GM12873 (cell line): ENCODE data around the gene RPEL1.

Source experiments
- TF ChIP-seq, protein P1 (sequence below): IDR thresholded peaks from 2 replicates; pipeline ENCODE4 v1.5.1; 2012; ENCODE audit warnings: low read depth, mild to moderate bottlenecking, moderate library complexity, low read length, control low read depth; ENCODE audit not compliant: insufficient read depth; ENCODE audit errors: missing control alignments

RPEL1 gene

DNA sequence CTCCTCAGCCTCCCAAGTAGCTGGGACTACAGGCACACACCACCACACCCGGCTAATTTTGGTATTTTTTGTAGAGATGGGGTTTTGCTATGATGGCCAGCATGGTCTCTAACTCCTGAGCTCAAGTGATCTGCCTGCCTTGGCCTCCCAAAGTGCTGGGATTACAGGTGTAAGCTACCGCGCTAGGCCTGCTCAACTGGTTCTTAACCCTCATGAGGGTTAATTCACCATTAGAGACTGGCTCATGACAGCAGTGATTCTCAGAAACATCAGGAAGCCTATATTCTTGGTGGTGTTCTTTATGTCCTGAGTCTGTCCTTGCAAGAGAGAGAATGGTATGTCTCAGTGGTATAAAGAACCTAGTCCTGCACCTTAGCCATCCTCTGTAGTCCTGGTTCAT is 42.2 kb upstream of the RPEL1 start:
- TF ChIP-seq, protein P1, sequence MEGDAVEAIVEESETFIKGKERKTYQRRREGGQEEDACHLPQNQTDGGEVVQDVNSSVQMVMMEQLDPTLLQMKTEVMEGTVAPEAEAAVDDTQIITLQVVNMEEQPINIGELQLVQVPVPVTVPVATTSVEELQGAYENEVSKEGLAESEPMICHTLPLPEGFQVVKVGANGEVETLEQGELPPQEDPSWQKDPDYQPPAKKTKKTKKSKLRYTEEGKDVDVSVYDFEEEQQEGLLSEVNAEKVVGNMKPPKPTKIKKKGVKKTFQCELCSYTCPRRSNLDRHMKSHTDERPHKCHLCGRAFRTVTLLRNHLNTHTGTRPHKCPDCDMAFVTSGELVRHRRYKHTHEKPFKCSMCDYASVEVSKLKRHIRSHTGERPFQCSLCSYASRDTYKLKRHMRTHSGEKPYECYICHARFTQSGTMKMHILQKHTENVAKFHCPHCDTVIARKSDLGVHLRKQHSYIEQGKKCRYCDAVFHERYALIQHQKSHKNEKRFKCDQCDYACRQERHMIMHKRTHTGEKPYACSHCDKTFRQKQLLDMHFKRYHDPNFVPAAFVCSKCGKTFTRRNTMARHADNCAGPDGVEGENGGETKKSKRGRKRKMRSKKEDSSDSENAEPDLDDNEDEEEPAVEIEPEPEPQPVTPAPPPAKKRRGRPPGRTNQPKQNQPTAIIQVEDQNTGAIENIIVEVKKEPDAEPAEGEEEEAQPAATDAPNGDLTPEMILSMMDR = no peak

DNA sequence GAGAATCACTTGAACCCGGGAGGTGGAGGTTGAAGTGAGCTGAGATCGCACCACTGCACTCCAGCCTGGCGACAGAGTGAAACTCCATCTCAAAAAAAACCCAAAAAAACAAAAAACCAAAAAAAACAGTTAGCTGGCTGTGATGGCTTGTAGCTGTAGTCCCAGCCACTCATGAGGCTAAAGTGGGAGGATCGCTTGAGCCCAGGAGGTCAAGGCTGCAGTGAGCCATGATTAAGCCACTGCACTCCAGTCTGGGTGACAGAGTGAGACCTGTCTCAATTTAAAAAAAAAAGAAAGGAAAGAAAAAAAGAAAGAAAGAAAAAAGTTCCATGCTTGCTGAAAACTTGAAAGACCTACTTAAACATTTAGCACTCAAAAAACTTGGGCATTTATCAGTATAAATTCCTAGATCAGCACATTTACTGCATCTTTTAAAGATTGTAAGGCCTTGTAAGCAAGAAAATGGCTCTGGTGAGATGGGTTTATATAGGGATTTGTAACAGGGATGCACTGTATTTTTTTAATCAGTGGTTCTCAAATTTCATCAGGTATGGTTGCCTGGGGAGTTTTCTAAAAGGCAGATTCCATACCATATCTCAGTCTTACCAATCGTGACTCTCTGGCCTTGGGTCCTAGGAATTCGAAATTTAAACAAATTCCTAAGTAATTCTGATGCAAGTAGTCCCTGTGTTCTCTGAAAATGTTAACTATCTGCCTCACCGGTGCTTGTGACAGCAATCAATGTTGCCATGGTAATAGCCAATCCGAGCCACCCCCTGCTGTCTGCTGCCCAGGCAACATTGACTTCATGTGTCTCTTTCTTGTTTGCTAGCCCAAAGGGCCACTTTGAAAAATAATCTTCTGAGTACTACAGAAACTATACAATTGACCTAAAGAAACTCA is 41.1 kb upstream of the RPEL1 start:
- TF ChIP-seq, protein P1 = no peak

DNA sequence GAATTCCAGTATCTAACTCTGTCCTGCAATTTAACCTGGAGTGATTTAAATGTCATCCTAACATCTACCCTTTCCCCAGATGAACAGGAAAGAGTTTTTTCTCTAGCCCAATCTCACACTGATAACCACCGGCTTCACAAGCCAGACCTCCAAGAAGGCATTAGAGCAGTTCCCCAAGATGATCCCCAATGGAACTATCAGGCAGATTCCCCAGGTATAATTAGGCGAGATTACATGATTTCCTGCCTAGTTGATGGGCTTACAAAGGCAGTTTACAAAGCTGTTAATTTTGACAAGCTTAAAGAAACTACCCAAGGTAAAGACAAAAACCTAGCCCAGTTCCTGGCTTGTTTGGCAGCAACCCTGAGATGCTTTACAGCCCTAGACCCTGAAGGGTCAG is 38.5 kb upstream of the RPEL1 start:
- TF ChIP-seq, protein P1 = no peak

DNA sequence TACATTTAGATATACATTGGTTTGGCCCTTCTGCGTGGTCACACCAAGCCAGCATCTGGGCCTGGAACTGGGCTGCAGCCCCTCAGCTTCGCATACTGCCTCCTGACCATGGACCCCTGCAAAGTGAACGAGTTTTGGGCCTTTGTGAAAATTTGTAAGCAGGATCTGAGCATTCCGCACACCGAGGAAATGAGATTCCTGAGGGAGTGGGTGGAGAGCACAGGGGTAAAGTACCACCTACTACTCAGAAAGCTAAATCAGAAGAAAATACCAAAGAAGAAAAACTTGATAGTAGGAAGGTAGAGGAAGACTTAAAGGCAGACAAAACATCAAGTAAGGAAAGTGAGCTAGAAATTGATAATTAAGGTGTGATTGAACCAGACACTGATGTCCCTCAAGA is 30.1 kb upstream of the RPEL1 start:
- TF ChIP-seq, protein P1 = no peak

DNA sequence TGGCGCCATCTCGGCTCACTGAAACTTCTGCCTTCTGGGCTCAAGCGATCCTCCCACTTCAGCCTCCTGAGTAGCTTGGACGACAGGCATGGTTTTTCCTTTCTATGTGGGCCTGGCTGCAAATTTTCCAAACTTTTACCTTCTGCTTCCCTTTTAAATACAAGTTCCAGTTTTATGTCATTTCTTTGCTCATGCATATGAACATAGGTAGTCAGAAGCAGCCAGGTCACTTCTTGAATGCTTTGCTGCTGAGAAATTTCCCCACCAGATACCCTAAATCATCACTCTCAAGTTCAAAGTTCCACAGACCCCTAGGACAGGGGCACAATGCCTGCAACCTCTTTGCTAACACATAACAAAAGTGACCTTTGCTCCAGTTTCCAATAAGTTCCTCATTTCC is 21.6 kb upstream of the RPEL1 start:
- TF ChIP-seq, protein P1 = no peak

DNA sequence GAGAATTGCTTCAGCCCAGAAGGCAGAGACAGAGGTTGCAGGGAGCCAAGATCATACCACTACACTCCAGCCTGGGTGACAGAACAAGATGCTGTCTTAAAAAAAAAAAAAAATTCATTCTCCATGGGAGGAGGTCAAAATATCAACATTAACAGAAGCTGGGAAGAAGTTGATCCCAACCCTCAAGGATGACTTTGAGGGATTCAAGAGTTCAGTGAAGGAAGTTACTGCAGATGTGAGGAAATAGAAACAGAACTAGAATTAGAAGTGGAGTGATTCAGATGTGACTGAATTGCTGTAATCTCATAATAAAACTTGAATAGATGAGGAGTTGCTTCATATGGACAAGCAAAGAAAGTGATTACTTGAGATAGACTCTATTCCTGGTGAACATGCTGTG is 19.7 kb upstream of the RPEL1 start:
- TF ChIP-seq, protein P1 = no peak

DNA sequence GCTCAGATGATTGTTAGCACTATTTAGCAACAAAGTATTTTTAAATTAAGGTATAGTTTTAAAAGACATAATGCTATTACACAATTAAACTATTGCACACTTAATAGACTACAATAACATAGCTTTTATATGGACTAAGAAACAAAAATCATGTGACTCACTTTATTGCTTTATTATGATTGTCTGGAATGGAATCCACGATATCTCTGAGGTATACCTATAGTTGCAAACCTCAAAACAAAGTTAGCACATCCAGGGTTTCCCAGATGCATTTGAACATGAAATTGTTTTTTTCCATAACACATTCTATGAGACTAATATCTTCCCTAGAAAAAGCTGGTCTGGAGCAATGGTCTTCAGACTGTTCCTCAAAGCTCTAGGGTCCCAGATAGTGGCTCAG is 18.3 kb upstream of the RPEL1 start:
- TF ChIP-seq, protein P1 = no peak
